Measurements from ENCODE around the gene ZNF566.

Gene ZNF566

DNA sequence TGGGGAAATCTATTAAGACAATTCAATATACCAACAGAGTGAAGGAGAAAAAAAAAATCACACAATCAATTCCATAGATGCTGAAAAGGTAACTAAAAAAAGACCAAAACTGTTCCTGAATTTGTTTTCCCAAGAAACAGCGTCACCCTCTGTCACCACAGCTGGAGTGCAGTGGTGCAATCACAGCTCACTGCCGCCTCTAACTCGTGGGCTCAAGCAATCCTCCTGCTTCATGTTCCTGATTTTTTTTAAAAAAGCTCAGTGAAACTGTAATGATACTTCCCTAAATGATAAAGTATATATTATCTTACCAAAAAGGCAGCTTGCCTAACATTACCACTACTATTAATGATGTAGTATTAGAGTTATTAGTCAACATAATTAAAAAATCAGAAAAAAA lies 90.8 kb downstream of the ZNF566 start:
- no peak for TF ChIP-seq ZBTB7A (IDR thresholded peaks at IDR 0.05; ENCODE audit: low read depth)
- TF ChIP-seq USF1 (IDR thresholded peaks at IDR 0.05): no peak
- TF ChIP-seq TAF1 (IDR thresholded peaks at IDR 0.05; ENCODE audit: low read depth): no peak
- no peak for TF ChIP-seq NFIC (IDR thresholded peaks at IDR 0.05)
- no peak for TF ChIP-seq EP300 (IDR thresholded peaks at IDR 0.05; ENCODE audit: borderline replicate concordance)
